Astrocyte of the cerebellum (primary cell): ENCODE results near the gene CMTM8.

Source experiments
- DNase-seq: peaks from one replicate; pipeline ENCODE4 v3.0.0-alpha.2; 2011; ENCODE audit warnings: low read depth
- H3K4me3 ChIP-seq: 2 replicates; pipeline ENCODE4 v1.5.1; 2011; ENCODE audit warnings: mild to moderate bottlenecking, low read depth, low read length, moderate library complexity
- CTCF ChIP-seq: IDR thresholded peaks from 2 replicates; pipeline ENCODE4 v1.5.1; 2012; ENCODE audit warnings: low read length, low read depth, moderate library complexity, mild to moderate bottlenecking; ENCODE audit errors: missing control alignments
- in situ Hi-C: cut with HindIII; loops from 2 replicates; pipeline ENCODE4 v1.10.0; 2017; ENCODE audit warnings: low sequenced_read_pairs

CMTM8 gene

GRCh38 chr3:32391643-32392535 lies 153.4 kb downstream of the CMTM8 start, which contains the start of gene CMTM7:
CMTM7 (plus strand) TSS chr3:32391853; CDS start chr3:32391907, 54 bp downstream.
- in situ Hi-C loops = no loop called here
- peak within 1 kb of the TSS; percentile 66 for H3K4me3 ChIP-seq
- DNase-seq = no peak
- TF ChIP-seq CTCF = no peak

- in situ Hi-C loops = no loop called here
- peak overlapping the region; percentile 66 for H3K4me3 ChIP-seq
- DNase-seq = no peak
- no peak for TF ChIP-seq CTCF
Measured at GRCh38 chr3:32392536-32393302, 154.2 kb downstream of the CMTM8 start.

GRCh38 chr3:32395496-32395895 lies 157.0 kb downstream of the CMTM8 start:
- DNase-seq = no peak
- no peak for TF ChIP-seq CTCF

GRCh38 chr3:32397941-32398340 lies 159.5 kb downstream of the CMTM8 start:
- no peak for DNase-seq
- H3K4me3 ChIP-seq = no peak overlapping the region
- TF ChIP-seq CTCF = no peak
- in situ Hi-C loops = no loop called here

More at GRCh38 chr3:32395496-32395895, 157.0 kb downstream of the CMTM8 start:
- in situ Hi-C loops = no loop called here
- H3K4me3 ChIP-seq = no peak overlapping the region

- TF ChIP-seq CTCF = no peak
- DNase-seq = no peak
- no peak overlapping the region for H3K4me3 ChIP-seq
- in situ Hi-C loops = no loop called here
Measured at GRCh38 chr3:32398531-32398930, 160.1 kb downstream of the CMTM8 start.

- no peak overlapping the region for H3K4me3 ChIP-seq
- in situ Hi-C loops = no loop called here
- peak; percentile 49 for DNase-seq
- TF ChIP-seq CTCF = peak; percentile 56
Measured at GRCh38 chr3:32399030-32399620, 160.6 kb downstream of the CMTM8 start.
